Inferior parietal cortex (tissue), 1 donor: ENCODE results near the gene TGM5.

Source experiments
- DNase-seq: peaks from one replicate; pipeline ENCODE4 v3.0.0-alpha.2; 2016; ENCODE audit errors: extremely low spot score

The TGM5 gene

GRCh38 chr15:43196760-43197548 is 69.8 kb downstream of the TGM5 start:
- DNase-seq = no peak

GRCh38 chr15:43194795-43195194 is 71.9 kb downstream of the TGM5 start:
- DNase-seq = no peak

DNA sequence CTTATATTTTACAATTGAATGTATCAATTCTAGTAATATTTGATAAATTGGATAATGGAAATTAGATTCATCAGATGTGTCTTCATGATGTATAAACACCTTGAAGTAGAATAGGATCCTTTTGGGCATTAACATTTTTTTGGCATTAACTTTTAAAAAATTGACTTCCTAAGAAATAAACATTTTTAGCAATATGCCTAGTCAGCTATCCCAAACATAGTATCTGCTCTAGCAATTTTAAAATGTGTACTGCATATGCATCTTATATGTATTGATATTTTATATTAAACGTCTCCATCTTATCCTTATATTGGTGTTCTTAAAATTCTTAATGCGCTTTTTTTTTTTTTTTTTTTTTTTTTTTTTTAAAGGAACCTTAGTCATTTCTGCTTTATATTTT is 73.0 kb downstream of the TGM5 start:
- DNase-seq = no peak

DNA sequence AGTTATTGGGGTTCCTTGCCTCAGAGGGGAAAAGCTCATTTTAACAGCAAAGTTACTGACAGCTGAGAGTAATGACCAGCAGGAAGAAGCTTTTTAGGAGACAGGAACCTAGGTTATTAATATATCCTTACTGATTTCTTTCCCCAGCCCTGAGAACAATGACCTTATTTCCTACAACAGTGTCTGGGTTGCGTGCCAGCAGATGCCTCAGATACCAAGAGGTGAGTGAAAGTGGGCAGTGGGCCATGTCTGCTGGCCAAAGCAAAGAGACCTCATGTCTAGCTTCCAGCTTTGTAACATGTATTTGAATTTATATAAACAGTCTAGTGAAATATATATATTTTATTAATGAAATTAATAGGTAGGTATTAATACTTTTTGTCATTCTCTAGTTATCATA is 76.5 kb downstream of the TGM5 start:
- no peak for DNase-seq

DNA sequence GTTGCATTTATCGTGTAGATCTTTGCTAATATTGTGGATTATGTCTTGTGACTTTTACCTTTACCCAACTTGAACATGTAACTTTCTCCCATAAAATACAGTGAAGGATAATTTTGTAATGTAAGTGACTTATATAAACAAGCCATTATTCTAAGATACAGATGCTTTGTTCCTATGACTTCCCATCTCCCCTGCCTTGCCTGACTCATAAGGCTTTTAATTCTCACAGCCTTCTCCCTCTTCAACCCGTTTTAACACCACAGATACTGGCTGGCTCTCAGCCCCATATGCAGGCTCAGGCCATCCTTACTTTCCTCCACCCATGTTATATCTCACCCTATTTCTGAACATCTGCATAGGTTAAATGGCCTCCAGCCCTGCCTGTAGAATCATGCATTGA is 77.4 kb downstream of the TGM5 start:
- no peak for DNase-seq

GRCh38 chr15:43187544-43188155 is 79.1 kb downstream of the TGM5 start:
- peak; percentile 36 for DNase-seq

DNA sequence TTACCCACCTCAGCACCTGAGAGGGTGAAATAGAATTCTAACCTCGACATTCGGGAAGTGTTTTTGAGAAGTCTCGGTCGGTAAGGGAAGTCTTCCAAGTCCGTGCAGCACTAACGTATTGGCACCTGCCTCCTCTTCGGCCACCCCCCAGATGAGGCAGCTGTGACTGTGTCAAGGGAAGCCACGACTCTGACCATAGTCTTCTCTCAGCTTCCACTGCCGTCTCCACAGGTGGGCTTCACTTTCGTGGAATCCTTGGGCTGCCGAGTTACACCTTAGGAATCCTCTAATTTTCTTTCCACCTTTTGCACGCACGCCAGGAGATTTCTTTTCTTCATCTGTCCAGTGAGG is 80.8 kb downstream of the TGM5 start:
- peak; percentile 32 for DNase-seq

DNA sequence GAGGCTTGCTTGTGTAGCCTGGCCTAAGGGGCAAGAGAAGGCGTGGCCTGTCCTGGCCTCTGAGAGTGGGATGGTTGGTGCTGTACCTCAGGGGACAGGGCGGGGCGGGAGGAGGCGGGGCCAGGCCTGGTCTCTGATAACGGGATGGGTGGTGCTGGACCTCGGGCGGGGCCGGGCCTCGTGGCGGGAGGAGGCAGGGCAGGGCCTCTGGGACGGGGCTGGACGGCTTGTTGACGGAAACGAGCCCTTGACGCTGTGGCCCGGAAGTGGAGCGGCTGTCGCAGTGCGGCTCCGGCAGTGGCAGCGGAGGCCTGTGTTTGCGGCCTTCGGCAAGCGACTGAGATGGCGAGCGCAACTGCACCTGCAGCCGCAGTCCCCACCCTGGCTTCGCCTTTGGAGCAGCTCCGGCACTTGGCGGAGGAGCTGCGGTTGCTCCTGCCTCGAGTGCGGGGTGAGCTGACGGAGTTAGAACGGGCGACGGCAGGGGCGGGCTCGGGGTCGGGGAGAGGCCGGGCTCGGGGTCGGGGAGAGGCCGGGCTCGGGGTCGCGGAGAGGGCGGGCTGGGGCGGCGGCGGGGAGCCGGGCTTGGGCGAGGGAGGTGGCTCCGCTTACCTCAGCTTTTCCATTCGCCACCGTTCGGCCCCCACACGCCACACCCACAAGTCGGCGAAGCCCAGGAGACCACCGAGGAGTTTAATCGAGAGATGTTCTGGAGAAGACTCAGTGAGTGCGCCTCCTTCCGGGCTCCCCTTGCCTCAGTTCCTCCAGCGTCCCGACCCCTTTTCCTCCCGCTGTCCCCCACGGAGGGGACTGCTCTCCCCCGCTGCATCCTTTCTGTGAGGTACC is 81.3 kb downstream of the TGM5 start, which contains the start of gene CCNDBP1:
Gene CCNDBP1 (plus strand): TSS at position 247 of the 846 bp plus-strand sequence. CDS start 96 bp downstream, at position 343.
- DNase-seq = peak; percentile 74

DNA sequence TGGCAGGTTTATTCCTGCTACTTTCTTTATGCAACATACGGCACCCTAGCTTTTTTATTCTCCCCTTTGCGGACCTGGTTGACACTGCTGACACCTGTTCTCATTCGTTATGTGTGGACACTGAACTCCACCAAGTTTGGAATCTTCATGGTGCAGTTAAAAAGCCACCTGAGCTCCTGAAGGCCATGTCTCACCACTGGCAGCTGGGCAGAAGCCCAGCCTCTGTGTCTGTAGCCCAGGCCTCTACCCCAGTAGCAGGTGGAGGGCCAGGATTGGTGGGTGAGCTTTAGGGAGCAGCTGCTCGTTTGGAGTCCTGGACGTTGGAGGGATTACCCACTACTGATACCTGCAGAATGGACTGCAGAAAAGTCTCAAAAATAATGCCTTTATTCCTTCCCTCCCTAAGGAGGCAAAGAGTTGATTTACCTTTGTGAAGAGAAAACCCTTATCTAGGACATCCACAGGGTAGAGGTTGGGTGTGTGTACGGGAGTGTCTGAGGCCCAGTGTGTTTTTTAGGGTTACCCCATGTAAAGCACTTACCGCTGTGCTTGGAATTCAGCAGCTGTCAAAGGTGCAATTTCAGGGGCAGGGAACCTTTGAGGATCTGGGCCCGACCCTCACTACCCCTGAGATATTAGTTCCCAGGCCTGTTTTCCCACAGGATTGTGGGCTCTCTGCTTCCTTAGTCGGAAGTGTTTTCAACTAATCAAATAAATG is 82.2 kb downstream of the TGM5 start:
- no peak for DNase-seq

GRCh38 chr15:43183270-43183669 is 83.5 kb downstream of the TGM5 start:
- no peak for DNase-seq
